ENCODE results near the gene IGIP. TPM values are rescaled to one million over a fixed set of nuclear protein-coding genes. Genes with fewer than 3 reads are reported as not detected.

IGIP gene
- polyA plus RNA-seq, 1 donor (not counting 4 experiments of a cell fraction or from before 2014, with no cell fraction given) = 1.5 TPM

DNA sequence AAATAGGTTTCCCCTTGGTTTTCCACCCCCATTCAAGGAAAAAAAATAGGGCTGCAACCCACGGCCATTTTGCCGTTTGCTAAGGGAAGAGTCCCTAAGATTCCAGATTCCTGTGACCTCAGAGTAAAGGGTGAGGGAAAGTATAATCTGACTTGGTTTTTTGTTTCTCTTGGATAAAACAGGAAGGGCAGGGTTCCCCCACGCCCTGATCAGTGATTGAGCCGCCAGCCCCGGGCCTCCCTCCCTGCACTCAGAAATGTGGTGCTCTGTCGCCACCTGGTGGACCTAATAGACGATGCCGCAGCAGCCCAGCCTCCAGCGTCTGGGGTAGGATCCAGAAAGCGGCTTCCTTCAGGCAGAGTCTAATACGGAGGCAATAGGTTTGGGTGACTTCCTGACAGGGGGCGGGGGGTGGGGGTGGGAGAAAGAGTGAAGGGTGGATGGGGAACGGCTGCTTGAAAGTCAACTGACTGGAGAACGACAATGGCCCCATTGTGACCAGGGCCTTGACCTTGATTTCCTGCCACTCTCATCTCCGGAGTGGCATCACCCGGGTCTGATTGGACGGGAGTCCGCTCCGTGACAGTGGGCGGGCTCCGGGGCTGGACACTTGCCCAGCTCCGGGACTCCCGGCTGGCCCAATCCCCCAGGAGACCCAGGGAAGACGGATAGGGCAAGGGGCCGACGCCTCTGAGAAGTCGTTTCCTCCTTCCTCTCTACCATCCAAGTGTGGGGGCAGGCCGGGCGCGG is 31.5 kb downstream of the IGIP start:
- Histone ChIP-seq H3K79me2 (ENCODE audit: control insufficient read depth, insufficient read depth, low read length) (no peaks in the 10 kb centered on the region), H3K9ac (ENCODE audit: control insufficient read depth, extremely low read depth, insufficient read depth, low read length) (no peak overlapping the region), H3K4me1 (ENCODE audit: control insufficient read depth, extremely low read depth, insufficient read depth, low read length) (peaks cover 6% of the 10 kb centered on the region), H3K36me3 (ENCODE audit: control insufficient read depth in 2 of 2, extremely low read depth in 1 of 2, insufficient read depth in 2 of 2, low read length in 2 of 2) (no peaks in the 10 kb centered on the region), H3K27me3 (ENCODE audit: control insufficient read depth, extremely low read depth, insufficient read depth, low read length) (no peaks in the 10 kb centered on the region), H3K4me3 (ENCODE audit: control insufficient read depth in 2 of 3, extremely low read depth in 1 of 3, insufficient read depth in 2 of 3, low read depth in 1 of 3, low read length in 3 of 3) (no peak overlapping the region), H3K9me3 (ENCODE audit: control insufficient read depth, low read depth, low read length) (no peaks in the 10 kb centered on the region), H2AFZ (ENCODE audit: control insufficient read depth, low read length) (peak overlapping the region; percentile 51), H3K27ac (ENCODE audit: control insufficient read depth, insufficient read depth, low read length) (no peak overlapping the region), H3K4me2 (ENCODE audit: control insufficient read depth, extremely low read depth, insufficient read depth, low read depth, low read length) (peak overlapping the region; percentile 47), H4K20me1 (ENCODE audit: control insufficient read depth, extremely low read depth, insufficient read depth, low read length) (no peaks in the 10 kb centered on the region), H3K9me1 (ENCODE audit: control insufficient read depth, extremely low read depth, insufficient read depth, low read length) (no peaks in the 10 kb centered on the region)
- FAIRE-seq = peak; percentile 63
- TF ChIP-seq, protein P1, sequence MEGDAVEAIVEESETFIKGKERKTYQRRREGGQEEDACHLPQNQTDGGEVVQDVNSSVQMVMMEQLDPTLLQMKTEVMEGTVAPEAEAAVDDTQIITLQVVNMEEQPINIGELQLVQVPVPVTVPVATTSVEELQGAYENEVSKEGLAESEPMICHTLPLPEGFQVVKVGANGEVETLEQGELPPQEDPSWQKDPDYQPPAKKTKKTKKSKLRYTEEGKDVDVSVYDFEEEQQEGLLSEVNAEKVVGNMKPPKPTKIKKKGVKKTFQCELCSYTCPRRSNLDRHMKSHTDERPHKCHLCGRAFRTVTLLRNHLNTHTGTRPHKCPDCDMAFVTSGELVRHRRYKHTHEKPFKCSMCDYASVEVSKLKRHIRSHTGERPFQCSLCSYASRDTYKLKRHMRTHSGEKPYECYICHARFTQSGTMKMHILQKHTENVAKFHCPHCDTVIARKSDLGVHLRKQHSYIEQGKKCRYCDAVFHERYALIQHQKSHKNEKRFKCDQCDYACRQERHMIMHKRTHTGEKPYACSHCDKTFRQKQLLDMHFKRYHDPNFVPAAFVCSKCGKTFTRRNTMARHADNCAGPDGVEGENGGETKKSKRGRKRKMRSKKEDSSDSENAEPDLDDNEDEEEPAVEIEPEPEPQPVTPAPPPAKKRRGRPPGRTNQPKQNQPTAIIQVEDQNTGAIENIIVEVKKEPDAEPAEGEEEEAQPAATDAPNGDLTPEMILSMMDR (optimal IDR thresholded peaks at IDR 0.05 in 1 of 3, IDR thresholded peaks at IDR 0.05 in 1 of 3, conservative IDR thresholded peaks at IDR 0.05 in 1 of 3; ENCODE audit: extremely low read depth in 1 of 3, insufficient read depth in 2 of 3, low read length in 3 of 3) = peak; percentile 81 to 95 (median 84)
- no peak for TF ChIP-seq EZH2 (IDR thresholded peaks at IDR 0.05; ENCODE audit: low read length)
- dilution Hi-C loops (cut with MboI; ENCODE audit: extremely low pct_ligation_motif_present, low sequenced_read_pairs) = loop anchor here (25.0 kb wide), 1 partner anchor 95 kb away; no protein-coding TSS in a partner anchor
- DNase-seq (ENCODE audit: low read depth, low spot score) = no peak

DNA sequence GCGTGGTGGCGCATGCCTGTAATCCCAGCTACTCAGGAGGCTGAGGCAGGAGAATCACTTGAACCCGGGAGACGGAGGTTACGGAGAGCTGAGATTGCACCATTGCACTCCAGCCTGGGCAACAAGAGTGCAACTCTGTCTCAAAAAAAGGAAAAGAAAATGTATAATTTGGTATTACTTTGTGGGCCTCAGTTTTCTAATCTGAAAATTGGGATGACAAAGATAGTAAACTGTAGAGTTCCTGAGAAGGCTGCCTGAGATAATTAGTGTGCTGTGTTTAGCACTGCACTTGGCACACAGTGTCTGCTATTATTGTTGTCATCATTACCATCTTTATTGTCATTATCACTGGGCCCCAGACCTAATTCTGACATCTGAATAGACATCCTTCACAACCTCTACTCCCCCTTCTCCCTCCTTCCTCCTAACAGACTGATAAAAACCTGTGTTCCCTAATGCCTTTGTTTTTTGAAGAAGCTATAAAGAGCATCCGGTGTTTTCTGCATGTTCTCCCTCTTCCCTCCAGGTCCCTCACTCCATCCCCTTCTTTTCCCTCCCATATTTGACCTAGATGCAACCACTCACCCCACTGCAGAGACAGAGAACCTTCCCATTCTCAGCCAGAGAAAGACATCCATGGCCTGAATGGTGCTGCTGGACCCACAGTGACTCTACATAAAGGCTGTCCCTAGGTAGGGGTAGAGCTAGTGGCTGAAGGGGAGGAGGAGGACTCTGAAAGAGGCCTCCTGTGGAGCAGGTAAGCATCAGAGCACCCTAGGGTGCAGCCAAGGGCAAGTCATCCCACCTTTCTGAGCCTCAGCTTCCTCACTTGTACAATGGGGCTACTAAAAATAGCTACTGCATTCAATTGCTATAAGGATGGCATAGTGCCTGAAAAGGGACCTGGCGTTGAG is 33.5 kb downstream of the IGIP start:
- FAIRE-seq = no peak
- Histone ChIP-seq H3K27ac (ENCODE audit: control insufficient read depth, insufficient read depth, low read length) (no peak overlapping the region), H3K9me3 (ENCODE audit: control insufficient read depth, low read depth, low read length) (no peaks in the 10 kb centered on the region), H3K4me1 (ENCODE audit: control insufficient read depth, extremely low read depth, insufficient read depth, low read length) (peaks cover 6% of the 10 kb centered on the region), H3K9ac (ENCODE audit: control insufficient read depth, extremely low read depth, insufficient read depth, low read length) (no peak overlapping the region), H2AFZ (ENCODE audit: control insufficient read depth, low read length) (no peak overlapping the region), H3K4me2 (ENCODE audit: control insufficient read depth, extremely low read depth, insufficient read depth, low read depth, low read length) (no peak overlapping the region), H3K36me3 (ENCODE audit: control insufficient read depth in 2 of 2, extremely low read depth in 1 of 2, insufficient read depth in 2 of 2, low read length in 2 of 2) (no peaks in the 10 kb centered on the region), H4K20me1 (ENCODE audit: control insufficient read depth, extremely low read depth, insufficient read depth, low read length) (no peaks in the 10 kb centered on the region), H3K4me3 (ENCODE audit: control insufficient read depth in 2 of 3, extremely low read depth in 1 of 3, insufficient read depth in 2 of 3, low read depth in 1 of 3, low read length in 3 of 3) (no peak overlapping the region), H3K27me3 (ENCODE audit: control insufficient read depth, extremely low read depth, insufficient read depth, low read length) (no peaks in the 10 kb centered on the region), H3K79me2 (ENCODE audit: control insufficient read depth, insufficient read depth, low read length) (no peaks in the 10 kb centered on the region), H3K9me1 (ENCODE audit: control insufficient read depth, extremely low read depth, insufficient read depth, low read length) (no peaks in the 10 kb centered on the region)
- no peak for DNase-seq (ENCODE audit: low read depth, low spot score)
- TF ChIP-seq EZH2 (IDR thresholded peaks at IDR 0.05; ENCODE audit: low read length) = no peak
- TF ChIP-seq, protein P1 (optimal IDR thresholded peaks at IDR 0.05 in 1 of 3, IDR thresholded peaks at IDR 0.05 in 1 of 3, conservative IDR thresholded peaks at IDR 0.05 in 1 of 3; ENCODE audit: extremely low read depth in 1 of 3, insufficient read depth in 2 of 3, low read length in 3 of 3) = no peak
- dilution Hi-C loops (cut with MboI; ENCODE audit: extremely low pct_ligation_motif_present, low sequenced_read_pairs) = loop anchor here (25.0 kb wide), 1 partner anchor 97 kb away; no protein-coding TSS in a partner anchor
